Activated CD4-positive, alpha-beta T cell treated with anti-CD3 and anti-CD28 coated beads for 1 hour (primary cell): ENCODE results near the gene CAPN7.

Experiments
- DNase-seq: peaks from one replicate; pipeline ENCODE4 v3.0.0-alpha.2; 2020

The CAPN7 gene

DNA sequence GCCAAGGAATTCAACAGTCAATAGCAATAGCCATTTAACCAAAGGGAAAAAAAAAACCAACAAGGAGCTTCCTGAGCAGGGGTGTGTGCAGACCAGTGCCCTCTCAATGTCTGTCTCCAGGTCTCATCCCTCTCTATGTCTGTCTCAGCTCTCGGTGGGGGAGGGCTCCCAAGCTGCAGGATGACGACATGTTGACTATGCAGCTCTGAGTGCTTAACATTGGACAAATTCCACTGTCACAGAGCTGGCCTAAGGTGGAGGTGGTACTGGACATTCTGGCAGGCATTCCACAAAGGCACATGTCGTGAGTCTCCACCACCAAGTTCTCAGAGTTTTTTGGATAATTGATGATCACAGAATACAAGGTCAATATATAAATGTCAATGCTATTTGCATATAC is 2.0 kb upstream of the CAPN7 start:
- no peak for DNase-seq

- DNase-seq = no peak
These were observed 538 bp upstream of the CAPN7 start for GRCh38 chr3:15205482-15205933.

GRCh38 chr3:15206662-15207576 is 873 bp downstream of the CAPN7 start:
- peak; percentile 8 for DNase-seq

GRCh38 chr3:15207836-15208504 is 1.9 kb downstream of the CAPN7 start:
- DNase-seq = no peak

GRCh38 chr3:15211937-15212336 is 5.9 kb downstream of the CAPN7 start:
- no peak for DNase-seq

- no peak for DNase-seq
These were observed 8.7 kb downstream of the CAPN7 start for GRCh38 chr3:15214758-15215157.

DNA sequence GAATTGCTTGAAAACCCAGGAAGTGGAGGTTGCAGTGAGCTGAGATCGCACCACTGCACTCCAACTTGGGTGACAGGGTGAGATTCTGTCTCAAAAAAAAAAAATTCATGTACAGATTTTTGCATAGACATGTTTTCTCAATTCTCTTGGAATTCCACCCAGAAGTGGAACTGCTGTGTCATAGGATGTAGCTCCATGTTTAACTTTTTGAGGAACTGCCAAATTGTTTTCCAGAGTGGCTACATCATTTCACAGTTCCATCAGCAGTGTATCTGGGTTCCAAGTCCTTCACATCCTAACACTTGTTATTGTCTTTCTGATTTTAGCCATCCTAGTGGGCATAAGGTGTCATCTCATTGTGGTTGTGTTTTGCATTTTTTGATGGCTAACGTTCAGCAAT is 9.9 kb downstream of the CAPN7 start:
- DNase-seq = no peak

DNA sequence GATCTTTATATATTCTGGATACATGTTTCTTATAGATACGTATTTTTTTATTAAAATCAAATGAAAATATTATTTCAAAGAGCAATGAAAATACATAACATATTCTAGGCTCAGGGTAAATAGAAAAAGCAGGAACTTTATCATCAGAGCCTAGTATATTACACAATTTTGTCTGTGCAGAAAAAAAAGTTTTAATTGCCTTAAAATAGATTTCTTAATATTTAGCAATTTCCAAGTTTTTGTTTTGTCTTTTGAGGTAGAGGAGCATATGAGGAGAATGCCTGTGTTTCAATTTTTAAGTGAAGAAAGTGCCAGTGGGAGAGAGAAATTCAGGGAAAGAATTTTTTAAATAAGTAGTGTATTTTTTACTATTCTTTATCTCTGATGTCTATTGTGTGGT is 10.5 kb downstream of the CAPN7 start:
- DNase-seq = no peak

GRCh38 chr3:15217011-15217671 is 11.1 kb downstream of the CAPN7 start:
- no peak for DNase-seq

DNA sequence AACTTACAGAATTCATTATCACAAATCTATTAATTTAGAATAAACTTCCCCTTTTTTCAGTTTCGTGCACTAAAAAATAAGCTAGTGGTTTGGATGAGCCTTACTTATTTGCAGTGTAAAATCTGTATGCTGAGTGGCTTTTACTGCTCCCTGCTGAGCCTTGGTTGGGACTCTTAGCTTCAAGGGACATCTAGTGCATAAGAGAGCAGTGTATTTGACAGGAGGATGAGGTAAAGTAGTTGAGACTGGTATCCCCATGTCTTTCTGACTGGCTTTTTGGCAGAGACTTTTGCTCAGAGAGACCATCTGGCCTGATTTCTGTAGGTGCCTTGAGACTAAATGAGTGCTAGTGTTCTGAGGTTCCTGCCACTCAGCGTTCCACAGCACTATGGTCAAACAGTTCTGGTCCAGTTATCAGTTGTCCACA is 11.8 kb downstream of the CAPN7 start:
- DNase-seq = no peak

- DNase-seq = no peak
These were observed 12.6 kb downstream of the CAPN7 start for GRCh38 chr3:15218689-15219088.

DNA sequence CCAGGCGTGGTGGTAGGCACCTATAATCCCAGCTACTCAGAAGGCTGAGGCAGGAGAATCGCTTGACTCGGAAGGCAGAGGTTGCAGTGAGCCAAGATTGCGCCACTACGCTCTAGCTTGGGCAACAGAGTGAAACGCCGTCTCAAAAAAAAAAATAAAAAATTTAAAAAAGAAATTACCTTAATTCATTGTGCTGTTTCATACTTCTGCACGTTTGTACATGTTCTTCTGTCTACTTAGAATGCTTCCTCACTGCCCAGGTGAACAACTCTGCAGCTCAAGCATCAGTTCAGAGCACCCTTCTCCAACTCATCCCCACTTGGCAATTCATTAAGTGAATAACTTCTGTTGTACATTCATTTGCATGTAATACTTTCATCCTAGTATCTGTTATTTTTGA is 14.0 kb downstream of the CAPN7 start:
- no peak for DNase-seq

- DNase-seq = no peak
These were observed 14.6 kb downstream of the CAPN7 start for GRCh38 chr3:15220661-15221060.

DNA sequence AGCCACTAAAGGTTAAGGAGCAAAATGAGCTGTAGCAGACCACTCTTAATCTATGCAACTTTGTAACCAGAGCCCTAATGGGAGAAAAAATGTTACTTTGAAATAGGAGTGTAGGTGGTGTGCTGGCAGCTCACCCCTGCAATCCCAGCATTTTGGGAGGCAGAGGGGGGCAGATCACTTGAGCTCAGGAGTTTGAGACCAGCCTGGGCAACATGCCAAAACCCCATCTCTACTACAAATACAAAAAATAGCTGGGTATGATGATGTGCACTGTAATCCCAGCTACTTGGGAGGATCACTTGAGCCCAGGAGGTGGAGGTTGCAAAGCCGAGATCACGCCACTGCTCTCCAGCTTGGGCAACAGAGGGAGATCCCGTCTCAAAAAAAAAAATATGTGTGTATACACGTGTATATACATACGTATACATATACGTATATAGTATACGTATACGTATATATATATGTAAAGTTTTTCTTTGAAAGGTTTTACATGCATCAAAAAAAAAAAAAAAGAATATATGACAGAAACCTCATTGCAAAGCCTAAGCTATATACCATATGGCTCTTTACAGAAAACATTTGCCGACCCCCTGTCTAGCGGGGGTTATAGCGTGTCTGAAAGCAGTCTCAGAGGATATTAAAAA is 15.7 kb downstream of the CAPN7 start:
- DNase-seq = no peak

GRCh38 chr3:15223685-15224572 is 17.9 kb downstream of the CAPN7 start:
- DNase-seq = no peak

DNA sequence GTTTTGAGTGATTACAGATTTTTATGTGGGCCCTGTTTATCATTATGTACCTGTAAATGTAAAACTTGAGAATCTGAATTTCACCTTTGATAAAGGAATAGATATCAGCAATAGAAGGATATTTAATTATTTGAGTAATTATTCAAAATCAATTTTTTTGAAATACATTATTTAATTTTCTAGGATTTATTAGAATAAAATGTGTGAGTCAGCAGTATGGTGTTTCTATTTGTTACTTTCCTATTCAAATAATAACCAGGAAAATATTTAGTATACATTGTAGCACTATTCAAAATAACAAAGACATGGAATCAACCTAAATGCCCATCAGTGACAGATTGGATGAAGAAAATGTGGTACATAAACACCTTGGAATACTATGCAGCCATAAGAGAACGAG is 22.1 kb downstream of the CAPN7 start:
- no peak for DNase-seq

DNA sequence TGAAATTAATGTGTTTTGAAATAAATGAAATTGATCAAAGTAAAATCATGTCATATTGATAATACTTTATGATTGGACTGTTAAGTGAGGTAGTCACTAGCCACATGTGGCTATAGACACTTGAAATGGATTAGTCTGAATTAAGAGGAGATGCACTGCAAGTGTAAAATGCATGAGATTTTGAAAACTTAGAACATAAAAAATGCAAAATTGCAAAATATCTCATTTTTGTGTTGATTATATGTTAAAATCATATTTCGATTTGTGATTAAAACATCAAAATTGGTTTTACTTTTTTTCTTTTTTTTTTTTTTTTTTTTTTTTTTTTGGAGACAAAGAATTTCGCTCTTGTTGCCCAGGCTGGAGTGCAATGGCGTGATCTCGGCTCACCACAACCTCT is 23.2 kb downstream of the CAPN7 start:
- no peak for DNase-seq

- no peak for DNase-seq
These were observed 35.3 kb downstream of the CAPN7 start for GRCh38 chr3:15241341-15241740.

DNA sequence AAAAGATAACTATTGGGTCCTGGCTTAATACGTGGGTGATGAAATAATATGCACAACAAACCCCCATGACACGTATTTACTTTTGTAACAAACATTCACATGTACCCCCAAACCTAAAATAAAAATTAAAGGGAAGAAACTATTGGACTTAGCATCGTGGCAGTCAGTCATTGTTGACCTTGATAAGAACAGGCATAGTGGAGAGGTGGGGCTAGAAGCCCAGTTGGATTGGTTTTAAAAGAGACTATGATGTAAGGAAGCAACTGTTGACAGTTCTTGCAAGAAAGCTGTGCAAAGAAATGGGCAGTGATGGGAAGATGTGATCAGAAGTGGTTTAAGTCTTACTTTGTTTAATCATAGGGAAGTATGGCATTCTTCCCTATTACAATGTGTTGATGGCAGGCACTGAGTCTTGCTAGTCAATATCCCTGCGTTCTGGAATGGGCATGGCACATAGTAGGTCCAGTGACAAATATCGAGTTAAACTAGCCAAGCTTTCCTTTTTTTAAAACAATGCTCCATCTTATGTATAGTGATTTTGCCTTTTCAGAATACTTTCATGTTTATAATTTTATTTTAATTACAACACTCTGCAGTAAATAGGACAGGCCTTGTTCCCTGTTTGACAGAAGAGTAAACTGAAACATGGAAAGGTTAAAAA is 37.9 kb downstream of the CAPN7 start:
- DNase-seq = no peak

DNA sequence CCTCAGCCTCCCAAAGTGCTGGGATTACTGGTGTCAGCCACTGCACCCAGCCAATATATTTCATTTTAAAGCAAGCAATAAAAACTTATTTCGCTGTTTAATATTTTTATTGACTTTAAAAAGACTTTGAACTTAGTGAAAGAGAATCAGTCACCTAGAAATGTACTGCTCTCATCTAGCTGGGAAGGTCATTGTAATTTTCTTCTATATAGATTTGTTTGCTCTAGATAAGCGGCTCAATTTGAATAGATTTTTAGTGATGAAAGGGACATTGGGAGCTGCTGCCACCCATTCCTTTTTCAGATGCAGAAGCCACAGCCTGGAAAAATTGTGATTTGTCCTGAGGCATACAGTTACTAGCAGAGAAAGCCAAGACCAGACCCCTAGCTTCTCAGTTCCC is 40.1 kb downstream of the CAPN7 start:
- no peak for DNase-seq

DNA sequence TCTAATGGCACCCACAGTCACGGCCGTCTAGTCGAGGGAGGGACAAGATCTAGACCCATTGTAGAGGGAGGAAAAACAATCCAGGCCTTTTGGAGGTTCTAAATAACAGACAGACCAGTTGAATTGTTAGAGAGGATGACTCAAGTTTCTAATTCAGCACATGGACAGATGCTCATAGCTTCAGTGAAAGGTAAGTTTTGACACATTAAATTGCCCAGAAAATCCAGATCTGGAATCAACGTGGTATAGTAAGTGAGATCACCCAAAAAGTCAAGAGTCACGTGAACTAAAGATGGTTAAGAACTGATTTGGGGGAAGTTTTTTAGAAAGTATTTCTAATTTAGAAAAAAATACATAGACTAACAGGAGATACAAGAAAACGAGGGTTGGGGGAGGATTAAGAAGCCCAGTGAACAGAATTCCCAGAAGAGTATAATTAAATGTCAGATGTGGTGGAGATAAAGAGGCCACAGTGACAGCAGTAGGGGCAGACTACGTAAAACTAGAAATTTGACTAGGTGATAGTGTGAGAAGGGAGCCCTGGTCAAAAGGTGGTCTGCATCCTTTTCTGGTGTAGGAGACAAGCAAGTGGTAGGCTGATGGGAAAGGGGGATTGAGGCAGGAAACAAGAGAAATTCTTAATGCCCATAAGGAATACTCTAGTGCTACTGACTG is 47.1 kb downstream of the CAPN7 start:
- no peak for DNase-seq
